ENCODE data around the gene PLXNA4. TPM values are rescaled to one million over a fixed set of nuclear protein-coding genes. Genes with fewer than 3 reads are reported as not detected.
"Not testable (repeated sequence)": the region's sequence is repeated elsewhere in the genome, so short reads cannot be mapped to it uniquely, and the experiment has no call there.

PLXNA4 gene
- total RNA-seq, 1 donor from 2014 or later: 5.2 TPM

GRCh38 chr7:132393789-132394261, 182.4 kb downstream of the PLXNA4 start:
- no peak for DNase-seq (ENCODE audit: low spot score in 2 of 2, unreplicated experiment in 2 of 2)
- Mint-ChIP-seq H3K27ac (no peak overlapping the region), H3K27me3 (ENCODE audit: low read depth) (peaks cover 58% of the 10 kb centered on the region), H3K4me3 (no peak overlapping the region), H3K4me1 (peaks cover 13% of the 10 kb centered on the region), H3K36me3 (no peaks in the 10 kb centered on the region), H3K9me3 (peaks cover 3% of the 10 kb centered on the region)
- no peak for TF ChIP-seq CTCF (IDR thresholded peaks at IDR 0.05; ENCODE audit: unreplicated experiment)

- H3K4me3 Mint-ChIP-seq: no peak overlapping the region
- peaks cover 70% of the 10 kb centered on the region for H3K27me3 Mint-ChIP-seq (ENCODE audit: low read depth)
- H3K9me3 Mint-ChIP-seq: peaks cover 3% of the 10 kb centered on the region
- TF ChIP-seq CTCF (IDR thresholded peaks at IDR 0.05; ENCODE audit: unreplicated experiment): no peak
- no peak overlapping the region for H3K27ac Mint-ChIP-seq
- peaks cover 13% of the 10 kb centered on the region for H3K4me1 Mint-ChIP-seq
- H3K36me3 Mint-ChIP-seq: no peaks in the 10 kb centered on the region
- no peak for DNase-seq (ENCODE audit: low spot score in 2 of 2, unreplicated experiment in 2 of 2)
Measured at GRCh38 chr7:132392713-132393112, 183.6 kb downstream of the PLXNA4 start.

GRCh38 chr7:132390705-132391104, 185.6 kb downstream of the PLXNA4 start:
- Mint-ChIP-seq H3K9me3 (peaks cover 3% of the 10 kb centered on the region), H3K27ac (peak overlapping the region; percentile 68), H3K4me3 (no peak overlapping the region), H3K4me1 (peaks cover 13% of the 10 kb centered on the region), H3K36me3 (no peaks in the 10 kb centered on the region), H3K27me3 (ENCODE audit: low read depth) (peaks cover 79% of the 10 kb centered on the region)
- no peak for TF ChIP-seq CTCF (IDR thresholded peaks at IDR 0.05; ENCODE audit: unreplicated experiment)
- no peak for DNase-seq (ENCODE audit: low spot score in 2 of 2, unreplicated experiment in 2 of 2)

GRCh38 chr7:132390049-132390448, 186.2 kb downstream of the PLXNA4 start:
- H3K9me3 Mint-ChIP-seq; H3K27ac Mint-ChIP-seq; DNase-seq (ENCODE audit: low spot score in 2 of 2, unreplicated experiment in 2 of 2); H3K4me3 Mint-ChIP-seq; H3K36me3 Mint-ChIP-seq: not testable (repeated sequence)
- H3K27me3 Mint-ChIP-seq (ENCODE audit: low read depth): peaks cover 78% of the 10 kb centered on the region
- peaks cover 13% of the 10 kb centered on the region for H3K4me1 Mint-ChIP-seq

- H3K4me1 Mint-ChIP-seq: peaks cover 9% of the 10 kb centered on the region
- TF ChIP-seq CTCF (IDR thresholded peaks at IDR 0.05; ENCODE audit: unreplicated experiment): no peak
Measured at GRCh38 chr7:132388688-132389087, 187.6 kb downstream of the PLXNA4 start.

GRCh38 chr7:132387596-132387995, 188.7 kb downstream of the PLXNA4 start:
- TF ChIP-seq CTCF (IDR thresholded peaks at IDR 0.05; ENCODE audit: unreplicated experiment): no peak
- Mint-ChIP-seq H3K36me3 (no peaks in the 10 kb centered on the region), H3K9me3 (peaks cover 3% of the 10 kb centered on the region)

More at GRCh38 chr7:132388688-132389087, 187.6 kb downstream of the PLXNA4 start:
- Mint-ChIP-seq H3K9me3 (peaks cover 3% of the 10 kb centered on the region), H3K36me3 (no peaks in the 10 kb centered on the region), H3K4me3 (no peak overlapping the region), H3K27me3 (ENCODE audit: low read depth) (peaks cover 80% of the 10 kb centered on the region), H3K27ac (no peak overlapping the region)
- no peak for DNase-seq (ENCODE audit: low spot score in 2 of 2, unreplicated experiment in 2 of 2)

More at GRCh38 chr7:132387596-132387995, 188.7 kb downstream of the PLXNA4 start:
- H3K27ac Mint-ChIP-seq: no peak overlapping the region
- H3K27me3 Mint-ChIP-seq (ENCODE audit: low read depth): peaks cover 79% of the 10 kb centered on the region
- H3K4me3 Mint-ChIP-seq: no peak overlapping the region
- DNase-seq (ENCODE audit: low spot score in 2 of 2, unreplicated experiment in 2 of 2): no peak
- H3K4me1 Mint-ChIP-seq: peaks cover 5% of the 10 kb centered on the region
